ENCODE data around the gene AK9. TPM values are rescaled to one million over a fixed set of nuclear protein-coding genes. Genes with fewer than 3 reads are reported as not detected.

The AK9 gene
- total RNA-seq, 2 experiments from 2014 or later: 2.9 to 3.1 TPM

DNA sequence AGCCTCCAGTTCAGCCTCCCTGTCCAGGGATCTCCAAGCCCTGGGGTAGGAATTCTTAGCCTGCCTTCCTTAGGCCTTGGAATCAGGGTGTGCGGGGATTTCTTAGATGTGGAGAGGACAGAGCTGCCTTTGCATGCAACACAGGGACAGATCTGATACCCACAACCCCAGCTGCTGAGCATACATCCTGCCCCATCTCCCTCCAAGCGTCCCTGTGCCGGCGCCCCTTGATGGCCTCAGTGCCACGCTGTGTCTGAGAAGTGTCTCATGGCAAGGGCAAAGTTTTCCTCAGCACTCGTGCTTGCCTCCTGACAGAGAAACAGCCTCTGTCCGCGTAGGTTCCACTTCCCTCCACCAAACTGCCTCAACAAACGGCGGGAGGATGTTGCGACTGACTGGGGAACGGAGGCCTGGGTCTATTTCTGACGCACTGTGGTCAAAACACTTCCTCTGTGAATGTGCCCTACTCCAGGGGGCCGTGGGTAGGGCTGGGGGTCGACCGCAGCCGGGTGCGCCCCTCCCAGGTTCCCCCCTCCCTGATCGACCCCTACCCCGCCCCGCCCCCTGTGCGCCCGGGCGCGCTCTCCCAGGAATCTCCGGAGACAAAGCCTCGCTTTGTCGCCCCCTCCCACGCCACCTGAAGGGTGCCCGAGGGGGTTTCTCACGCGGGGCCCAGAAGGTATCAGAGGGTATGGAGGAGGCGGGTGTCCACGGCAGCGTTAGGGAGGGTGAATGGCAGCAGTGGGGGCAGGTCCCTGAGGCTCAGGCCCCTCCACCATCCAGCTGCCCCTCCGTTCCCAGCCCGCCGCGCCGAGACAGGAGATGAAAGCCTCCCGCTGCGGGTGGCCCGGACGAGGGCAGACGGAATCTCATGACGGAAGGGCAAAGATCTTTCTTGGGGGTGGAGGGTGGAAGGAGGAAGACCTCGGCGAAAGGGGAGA lies 236.2 kb downstream of the AK9 start:
- CTCF ChIA-PET: interaction anchor here (0.7 to 2.7 kb wide), 7 partner anchors 12 to 585 kb away, joined by 3 to 24 read pairs (median 4); partner anchors contain the start of genes CD164, PPIL6 and SMPD2
- no peaks in the 10 kb centered on the region for H3K9me3 Mint-ChIP-seq (ENCODE audit: insufficient read depth)
- ATAC-seq: peak; percentile 49
- POLR2A ChIA-PET: interaction anchor here (0.8 to 5.4 kb wide), 9 partner anchors 9 to 585 kb away, joined by 3 to 72 read pairs (median 10); partner anchors contain the start of genes CD164, PPIL6, SMPD2 and ZBTB24
- H3K27ac Mint-ChIP-seq: peak overlapping the region; percentile 99
- no peaks in the 10 kb centered on the region for H3K27me3 Mint-ChIP-seq (ENCODE audit: low read depth)
- H3K4me1 Mint-ChIP-seq (ENCODE audit: low read depth): peaks cover 80% of the 10 kb centered on the region
- peak; percentile 84 for DNase-seq
- H3K4me3 Mint-ChIP-seq: peak overlapping the region; percentile 97
- peaks cover 45% of the 10 kb centered on the region for H3K36me3 Mint-ChIP-seq (ENCODE audit: low read depth)

DNA sequence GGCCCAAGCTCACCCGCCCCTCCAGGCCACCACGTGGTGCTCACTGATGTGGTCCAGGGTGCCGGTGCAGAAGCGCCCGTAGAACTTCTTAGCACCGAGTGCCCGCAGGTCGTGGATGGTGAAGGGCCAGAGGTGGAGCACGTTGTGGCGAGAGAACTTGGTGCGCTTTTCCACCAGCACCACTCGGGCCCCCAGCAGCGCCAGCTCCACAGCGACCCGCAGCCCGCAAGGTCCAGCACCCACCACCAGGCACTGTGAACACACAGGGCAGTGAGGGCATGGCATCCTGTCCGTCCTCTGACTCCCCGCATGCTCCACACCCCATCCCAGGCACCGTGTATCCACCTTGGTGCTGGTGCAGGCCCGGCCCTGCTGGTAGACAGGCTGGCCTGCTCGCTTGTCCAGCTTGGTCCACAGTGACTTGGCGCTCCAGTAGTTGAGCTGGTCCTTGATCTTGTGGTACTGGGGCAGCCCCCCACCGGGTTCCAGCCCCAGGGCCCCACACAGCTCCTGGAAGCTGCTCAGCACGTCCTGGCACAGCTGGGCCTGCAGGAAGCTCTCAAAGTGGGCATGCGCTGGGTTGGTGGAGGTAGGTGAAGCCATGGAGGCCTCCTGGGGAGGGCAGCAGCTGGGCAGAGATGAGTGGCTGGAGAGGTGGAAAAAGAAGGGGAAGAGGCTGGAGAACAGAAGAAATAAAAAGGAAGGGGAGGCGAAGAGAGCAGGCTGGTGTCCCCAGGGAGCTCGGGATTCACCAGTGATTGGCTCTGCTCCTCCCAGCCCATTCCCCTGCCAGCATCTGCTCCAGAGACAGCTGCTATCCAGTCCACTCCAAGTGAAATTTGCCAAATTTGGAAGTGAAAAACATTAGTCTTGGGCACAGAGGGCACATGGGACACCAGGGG lies 237.2 kb downstream of the AK9 start:
- Mint-ChIP-seq H3K4me1 (ENCODE audit: low read depth) (peaks cover 81% of the 10 kb centered on the region), H3K4me3 (peak overlapping the region; percentile 97)

DNA sequence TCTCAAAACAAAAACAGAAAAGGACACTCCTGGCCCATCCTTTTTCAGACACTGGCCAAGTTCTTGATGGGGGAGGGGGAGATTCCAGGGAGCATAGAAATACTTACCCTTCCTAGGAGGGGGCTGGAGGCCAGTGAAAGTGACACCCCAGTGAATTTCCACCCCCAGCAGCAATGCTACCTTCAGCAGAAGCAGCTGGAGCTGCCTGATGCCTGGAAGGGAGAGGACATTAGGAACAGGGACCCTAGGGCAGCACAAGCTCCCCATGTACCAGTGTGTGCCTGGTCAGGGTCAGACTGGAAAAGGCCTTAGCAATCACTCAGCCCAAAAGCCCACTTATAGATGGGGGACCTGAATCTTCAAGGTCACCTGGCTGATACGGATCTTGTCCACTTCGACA lies 237.8 kb downstream of the AK9 start:
- ChIA-PET CTCF (interaction anchor here (0.9 to 2.7 kb wide), 2 partner anchors 12 to 1362 kb away, joined by 3 to 24 read pairs; partner anchors contain the start of genes CDK19, PPIL6 and SMPD2), POLR2A (interaction anchor here (0.5 to 5.4 kb wide), 5 partner anchors 11 to 238 kb away, joined by 3 to 72 read pairs (median 30); partner anchors contain the start of genes CD164, PPIL6, SMPD2 and ZBTB24)
- ATAC-seq: no peak
- Mint-ChIP-seq H3K9me3 (ENCODE audit: insufficient read depth) (no peaks in the 10 kb centered on the region), H3K27me3 (ENCODE audit: low read depth) (no peaks in the 10 kb centered on the region), H3K4me3 (no peak overlapping the region), H3K27ac (peak overlapping the region; percentile 99), H3K36me3 (ENCODE audit: low read depth) (peaks cover 48% of the 10 kb centered on the region), H3K4me1 (ENCODE audit: low read depth) (peaks cover 81% of the 10 kb centered on the region)
- no peak for DNase-seq

More for the DNA sequence above, 237.2 kb downstream of the AK9 start:
- ChIA-PET CTCF (interaction anchor here (0.7 to 2.7 kb wide), 6 partner anchors 11 to 1361 kb away, joined by 3 to 24 read pairs (median 4); partner anchors contain the start of genes CD164, CDK19, PPIL6 and SMPD2), POLR2A (interaction anchor here (0.5 to 5.4 kb wide), 6 partner anchors 10 to 83 kb away, joined by 3 to 72 read pairs (median 20); partner anchors contain the start of genes CD164, PPIL6, SMPD2 and ZBTB24)
- Mint-ChIP-seq H3K36me3 (ENCODE audit: low read depth) (peaks cover 44% of the 10 kb centered on the region), H3K9me3 (ENCODE audit: insufficient read depth) (no peaks in the 10 kb centered on the region), H3K27me3 (ENCODE audit: low read depth) (no peaks in the 10 kb centered on the region), H3K27ac (peak overlapping the region; percentile 99)
- DNase-seq: no peak
- no peak for ATAC-seq

- Mint-ChIP-seq H3K27me3 (ENCODE audit: low read depth) (no peaks in the 10 kb centered on the region), H3K4me3 (no peak overlapping the region), H3K9me3 (ENCODE audit: insufficient read depth) (no peaks in the 10 kb centered on the region), H3K27ac (peak overlapping the region; percentile 54), H3K36me3 (ENCODE audit: low read depth) (peaks cover 47% of the 10 kb centered on the region), H3K4me1 (ENCODE audit: low read depth) (peaks cover 77% of the 10 kb centered on the region)
- DNase-seq: no peak
- ATAC-seq: no peak
- ChIA-PET POLR2A (interaction anchor here (0.7 to 5.0 kb wide), 2 partner anchors 10 to 239 kb away, joined by 3 to 72 read pairs; partner anchors contain the start of genes PPIL6 and SMPD2), CTCF (interaction anchor here (0.6 to 2.7 kb wide), 3 partner anchors 11 to 68 kb away, joined by 3 to 24 read pairs (median 12); partner anchors contain the start of genes PPIL6 and SMPD2)
Measured at GRCh38 chr6:109452181-109452580, 238.8 kb downstream of the AK9 start.

- no peak overlapping the region for H3K4me3 Mint-ChIP-seq
- peaks cover 46% of the 10 kb centered on the region for H3K36me3 Mint-ChIP-seq (ENCODE audit: low read depth)
- DNase-seq (peak; percentile 18), ATAC-seq (no peak)
- peaks cover 72% of the 10 kb centered on the region for H3K4me1 Mint-ChIP-seq (ENCODE audit: low read depth)
- H3K27me3 Mint-ChIP-seq (ENCODE audit: low read depth): no peaks in the 10 kb centered on the region
- H3K9me3 Mint-ChIP-seq (ENCODE audit: insufficient read depth): no peaks in the 10 kb centered on the region
- POLR2A ChIA-PET: interaction anchor here (1.5 to 5.0 kb wide), 4 partner anchors 9 to 83 kb away, joined by 3 to 72 read pairs (median 10); partner anchors contain the start of genes PPIL6, SMPD2 and ZBTB24
- CTCF ChIA-PET: interaction anchor here (2.6 kb wide), 1 partner anchor 10 kb away, joined by 12 read pairs; the partner anchor contains the start of genes PPIL6 and SMPD2
- no peak overlapping the region for H3K27ac Mint-ChIP-seq
Measured at GRCh38 chr6:109451376-109451775, 239.6 kb downstream of the AK9 start.

GRCh38 chr6:109450801-109451200 lies 240.2 kb downstream of the AK9 start:
- DNase-seq (peak; percentile 19), ATAC-seq (no peak)
- Mint-ChIP-seq H3K4me3 (no peak overlapping the region), H3K4me1 (ENCODE audit: low read depth) (peaks cover 70% of the 10 kb centered on the region), H3K36me3 (ENCODE audit: low read depth) (peaks cover 48% of the 10 kb centered on the region), H3K27ac (no peak overlapping the region), H3K9me3 (ENCODE audit: insufficient read depth) (no peaks in the 10 kb centered on the region), H3K27me3 (ENCODE audit: low read depth) (no peaks in the 10 kb centered on the region)
- POLR2A ChIA-PET: interaction anchor here (1.2 to 1.9 kb wide), 5 partner anchors 9 to 83 kb away, joined by 3 to 14 read pairs (median 5); partner anchors contain the start of genes CD164, PPIL6, SMPD2 and ZBTB24
- CTCF ChIA-PET: interaction anchor here (1.5 to 2.6 kb wide), 2 partner anchors 10 to 263 kb away, joined by 4 to 12 read pairs; partner anchors contain the start of genes PPIL6 and SMPD2

GRCh38 chr6:109449795-109450673 lies 241.0 kb downstream of the AK9 start:
- ATAC-seq (peak; percentile 47), DNase-seq (peak; percentile 70)
- Mint-ChIP-seq H3K36me3 (ENCODE audit: low read depth) (peaks cover 53% of the 10 kb centered on the region), H3K4me1 (ENCODE audit: low read depth) (peaks cover 70% of the 10 kb centered on the region), H3K27me3 (ENCODE audit: low read depth) (no peaks in the 10 kb centered on the region), H3K27ac (peak overlapping the region; percentile 85), H3K9me3 (ENCODE audit: insufficient read depth) (no peaks in the 10 kb centered on the region), H3K4me3 (peak overlapping the region; percentile 70)
- ChIA-PET POLR2A (interaction anchor here (0.6 to 1.9 kb wide), 7 partner anchors 9 to 590 kb away, joined by 3 to 14 read pairs (median 4); partner anchors contain the start of genes CD164, PPIL6, SMPD2 and ZBTB24), CTCF (interaction anchor here (1.5 to 2.6 kb wide), 2 partner anchors 9 to 262 kb away, joined by 4 to 12 read pairs; partner anchors contain the start of genes PPIL6 and SMPD2)

DNA sequence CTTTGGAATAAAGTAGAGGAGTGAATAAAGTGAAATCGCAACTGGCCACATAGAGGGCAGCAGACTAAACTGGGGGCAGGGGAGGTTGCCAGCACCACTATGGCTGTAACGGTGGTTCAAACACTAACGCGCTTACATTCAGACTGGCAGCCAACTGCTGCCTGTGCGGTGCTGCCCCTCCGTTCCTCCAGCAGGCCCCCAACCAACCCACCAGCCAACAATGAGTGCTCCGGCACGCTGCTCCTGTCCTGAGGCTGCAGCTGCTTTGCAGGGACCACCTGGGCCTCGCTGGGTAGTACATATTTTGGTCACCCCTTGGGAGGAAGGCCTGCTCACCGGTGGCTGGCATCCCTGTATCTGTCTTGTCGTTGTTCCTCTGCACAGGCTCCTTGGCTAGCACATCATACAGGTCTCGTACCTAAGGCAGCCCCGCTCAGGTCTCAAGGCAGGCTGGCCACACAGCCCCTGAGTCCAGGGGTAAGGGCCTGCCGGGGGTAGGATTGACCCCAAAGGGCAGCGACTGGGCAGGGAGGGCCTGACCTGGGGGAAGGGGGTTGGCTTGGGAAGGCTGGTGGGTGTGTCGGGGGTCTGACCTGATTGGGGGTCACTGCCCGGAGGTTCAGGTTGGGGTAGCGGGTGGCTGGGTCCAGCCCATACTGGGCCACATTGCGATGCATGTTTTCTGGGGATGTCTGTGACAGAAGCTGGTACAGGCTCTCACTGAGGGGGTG lies 241.8 kb downstream of the AK9 start:
- DNase-seq: no peak
- ChIA-PET POLR2A (interaction anchor here (0.6 to 1.9 kb wide), 5 partner anchors 8 to 590 kb away, joined by 3 to 14 read pairs (median 5); partner anchors contain the start of genes CD164, PPIL6, SMPD2 and ZBTB24), CTCF (interaction anchor here (1.5 to 2.6 kb wide), 2 partner anchors 8 to 261 kb away, joined by 4 to 12 read pairs; partner anchors contain the start of genes PPIL6 and SMPD2)
- Mint-ChIP-seq H3K27ac (peak overlapping the region; percentile 85), H3K36me3 (ENCODE audit: low read depth) (peaks cover 54% of the 10 kb centered on the region), H3K4me1 (ENCODE audit: low read depth) (peaks cover 65% of the 10 kb centered on the region), H3K9me3 (ENCODE audit: insufficient read depth) (no peaks in the 10 kb centered on the region), H3K4me3 (peak overlapping the region; percentile 70), H3K27me3 (ENCODE audit: low read depth) (no peaks in the 10 kb centered on the region)
- ATAC-seq: peak; percentile 5

DNA sequence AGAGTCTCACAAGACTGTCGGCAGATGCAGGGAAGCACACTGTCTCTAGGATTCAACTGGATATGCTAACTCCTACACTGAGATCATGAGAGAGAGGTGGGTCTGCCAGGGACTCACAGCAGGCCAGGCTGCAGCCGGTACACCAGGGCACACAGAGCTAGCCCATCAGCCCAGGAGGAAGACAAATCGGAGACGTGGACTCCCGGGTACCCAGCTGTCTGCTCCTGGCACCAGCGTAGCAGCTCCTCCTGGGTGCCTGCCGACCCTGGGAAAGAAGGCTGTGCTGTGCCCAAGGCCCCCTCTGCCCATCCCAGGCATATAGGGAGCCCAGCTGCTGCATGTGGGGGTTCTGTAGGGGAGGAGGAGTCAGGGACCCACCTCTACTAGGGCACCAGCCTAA lies 242.4 kb downstream of the AK9 start:
- peaks cover 59% of the 10 kb centered on the region for H3K4me1 Mint-ChIP-seq (ENCODE audit: low read depth)
- ATAC-seq: no peak
- CTCF ChIA-PET: no interaction called here
- POLR2A ChIA-PET: interaction anchor here (1.2 kb wide), 1 partner anchor 8 kb away, joined by 3 read pairs; the partner anchor contains the start of genes PPIL6 and SMPD2
- H3K27ac Mint-ChIP-seq: peak overlapping the region; percentile 70
- H3K4me3 Mint-ChIP-seq: no peak overlapping the region
- H3K27me3 Mint-ChIP-seq (ENCODE audit: low read depth): no peaks in the 10 kb centered on the region
- H3K9me3 Mint-ChIP-seq (ENCODE audit: insufficient read depth): no peaks in the 10 kb centered on the region
- DNase-seq: peak; percentile 15
- peaks cover 53% of the 10 kb centered on the region for H3K36me3 Mint-ChIP-seq (ENCODE audit: low read depth)

All from activated CD8-positive, alpha-beta T cell treated with anti-CD3 and anti-CD28 coated beads, Interleukin-2, amount 10 ng/mL, durations not matched to agents 7 days and 5 days (primary cell).